CD4-positive, CD25-positive, alpha-beta regulatory T cell (primary cell): ENCODE results near the gene CITED1. TPM values are rescaled to one million over a fixed set of nuclear protein-coding genes. Genes with fewer than 3 reads are reported as not detected.

Experiments
- ATAC-seq, 2 donors: fragments of 150-1000 bp; cut with Tn5 transposase; one replicate each; pipeline ENCODE4 v1.10.0; 2021; ENCODE audit warnings: low read depth in 2 of 2, moderate number of reproducible peaks in 2 of 2, moderate library complexity in 1 of 2
- DNase-seq, 3 donors: peaks; one replicate each; pipeline versions ENCODE4 v3.0.0 to v3.0.0-alpha.2; 2012 to 2022; ENCODE audit warnings: mixed read lengths in 1 of 3
- H3K27ac ChIP-seq: one replicate; pipeline ENCODE4 v1.7.0; 2013; ENCODE audit warnings: mild to moderate bottlenecking, low read length; ENCODE audit not compliant: insufficient read depth, poor library complexity, severe bottlenecking
- H3K27me3 ChIP-seq: one replicate; pipeline ENCODE4 v1.7.0; 2013; ENCODE audit warnings: low read length; ENCODE audit not compliant: control insufficient read depth, insufficient read depth
- H3K36me3 ChIP-seq: one replicate; pipeline ENCODE4 v1.7.0; 2013; ENCODE audit warnings: mild to moderate bottlenecking, low read length, moderate library complexity; ENCODE audit not compliant: control insufficient read depth, insufficient read depth
- H3K4me1 ChIP-seq: 2 replicates; pipeline ENCODE4 v1.7.0; 2013; ENCODE audit warnings: mild to moderate bottlenecking, low read length; ENCODE audit not compliant: insufficient read depth, control insufficient read depth, poor library complexity, severe bottlenecking
- H3K4me3 ChIP-seq: one replicate; pipeline ENCODE4 v1.7.0; 2013; ENCODE audit warnings: low read depth, mild to moderate bottlenecking, low read length, moderate library complexity
- H3K9me3 ChIP-seq, 2 experiments: 1 replicate in 1 of 2; 2 replicates in 1 of 2; pipeline ENCODE4 v1.7.0; 2013; ENCODE audit warnings: low read length in 2 of 2, mild to moderate bottlenecking in 1 of 2, moderate library complexity in 1 of 2; ENCODE audit not compliant: control insufficient read depth in 2 of 2
- H3K27ac Mint-ChIP-seq, 3 donors: one replicate each; pipeline ENCODE4 v1.8.0; 2020 to 2022; ENCODE audit warnings: mild to moderate bottlenecking in 3 of 3, mixed read lengths in 3 of 3, moderate library complexity in 2 of 3
- H3K27me3 Mint-ChIP-seq: one replicate; pipeline ENCODE4 v1.8.0; 2022; ENCODE audit warnings: mild to moderate bottlenecking, mixed read lengths
- H3K36me3 Mint-ChIP-seq: one replicate; pipeline ENCODE4 v1.8.0; 2020; ENCODE audit warnings: mixed read lengths
- H3K4me1 Mint-ChIP-seq, 4 donors: one replicate each; pipeline ENCODE4 v1.8.0; 2020 to 2022; ENCODE audit warnings: mixed read lengths in 4 of 4, mild to moderate bottlenecking in 1 of 4
- H3K4me3 Mint-ChIP-seq, 4 donors: one replicate each; pipeline ENCODE4 v1.8.0; 2020 to 2022; ENCODE audit warnings: mild to moderate bottlenecking in 4 of 4, mixed read lengths in 4 of 4, moderate library complexity in 3 of 4
- H3K9me3 Mint-ChIP-seq, 7 donors: one replicate each; pipeline ENCODE4 v1.8.0; 2020 to 2022; ENCODE audit warnings: mixed read lengths in 7 of 7, mild to moderate bottlenecking in 3 of 7, moderate library complexity in 2 of 7
- polyA plus RNA-seq, 4 donors: library from polyadenylated mRNA; unstranded; fragments of 300-500 nt; fragmentation: Illumina TruSeq; gene quantifications; one replicate each; pipeline ENCODE4 v1.2.3, GENCODE V29; 2021
- total RNA-seq: library from RNA; stranded (reverse); gene quantifications from one replicate; pipeline ENCODE4 v1.2.3, GENCODE V29; 2022

The CITED1 gene
- total and polyA plus RNA-seq, 5 donors from 2014 or later = 1.4 TPM; not detected in 4

GRCh38 chrX:72313707-72314641 lies 8.3 kb upstream of the CITED1 start:
- H3K27me3 ChIP-seq = peaks cover 12% of the 10 kb centered on the region
- ATAC-seq = no peak
- no peak overlapping the region for H3K4me3 Mint-ChIP-seq
- no peaks in the 10 kb centered on the region for H3K36me3 ChIP-seq
- no peak for DNase-seq
- peaks cover 0 to 2% (median 0%) of the 10 kb centered on the region in 7 donors for H3K9me3 Mint-ChIP-seq
- peaks cover 0 to 4% (median 0%) of the 10 kb centered on the region in 4 donors for H3K4me1 Mint-ChIP-seq
- H3K27ac Mint-ChIP-seq = no peak overlapping the region
- no peak overlapping the region for H3K27ac ChIP-seq
- peaks cover 13% of the 10 kb centered on the region for H3K27me3 Mint-ChIP-seq
- no peaks in the 10 kb centered on the region for H3K9me3 ChIP-seq
- no peaks in the 10 kb centered on the region for H3K36me3 Mint-ChIP-seq
- peaks cover 3% of the 10 kb centered on the region for H3K4me1 ChIP-seq
- no peak overlapping the region for H3K4me3 ChIP-seq

GRCh38 chrX:72312311-72312940 lies 6.7 kb upstream of the CITED1 start:
- Histone ChIP-seq H3K27me3 (peaks cover 13% of the 10 kb centered on the region), H3K4me1 (peaks cover 18% of the 10 kb centered on the region), H3K9me3 (no peaks in the 10 kb centered on the region), H3K4me3 (no peak overlapping the region), H3K36me3 (no peaks in the 10 kb centered on the region), H3K27ac (no peak overlapping the region)
- H3K4me3 Mint-ChIP-seq = no peak overlapping the region
- ATAC-seq = no peak
- H3K36me3 Mint-ChIP-seq = no peaks in the 10 kb centered on the region
- H3K9me3 Mint-ChIP-seq = no peaks in the 10 kb centered on the region
- no peak for DNase-seq
- H3K27ac Mint-ChIP-seq = no peak overlapping the region
- peaks cover 2 to 18% (median 9%) of the 10 kb centered on the region in 4 donors for H3K4me1 Mint-ChIP-seq
- H3K27me3 Mint-ChIP-seq = peaks cover 28% of the 10 kb centered on the region

GRCh38 chrX:72309297-72310071 lies 3.8 kb upstream of the CITED1 start:
- no peaks in the 10 kb centered on the region for H3K36me3 Mint-ChIP-seq
- Histone ChIP-seq H3K27me3 (peaks cover 13% of the 10 kb centered on the region), H3K27ac (no peak overlapping the region), H3K4me3 (peak overlapping the region; percentile 7), H3K4me1 (peaks cover 37% of the 10 kb centered on the region), H3K36me3 (no peaks in the 10 kb centered on the region), H3K9me3 (no peaks in the 10 kb centered on the region)
- H3K27me3 Mint-ChIP-seq = peaks cover 48% of the 10 kb centered on the region
- no peak overlapping the region for H3K27ac Mint-ChIP-seq
- H3K4me3 Mint-ChIP-seq = peak overlapping the region in 3 of 4 donors; percentile 56 to 84 (median 81)
- no peak for ATAC-seq
- H3K9me3 Mint-ChIP-seq = no peaks in the 10 kb centered on the region
- H3K4me1 Mint-ChIP-seq = peaks cover 3 to 36% (median 10%) of the 10 kb centered on the region in 4 donors
- no peak for DNase-seq

DNA sequence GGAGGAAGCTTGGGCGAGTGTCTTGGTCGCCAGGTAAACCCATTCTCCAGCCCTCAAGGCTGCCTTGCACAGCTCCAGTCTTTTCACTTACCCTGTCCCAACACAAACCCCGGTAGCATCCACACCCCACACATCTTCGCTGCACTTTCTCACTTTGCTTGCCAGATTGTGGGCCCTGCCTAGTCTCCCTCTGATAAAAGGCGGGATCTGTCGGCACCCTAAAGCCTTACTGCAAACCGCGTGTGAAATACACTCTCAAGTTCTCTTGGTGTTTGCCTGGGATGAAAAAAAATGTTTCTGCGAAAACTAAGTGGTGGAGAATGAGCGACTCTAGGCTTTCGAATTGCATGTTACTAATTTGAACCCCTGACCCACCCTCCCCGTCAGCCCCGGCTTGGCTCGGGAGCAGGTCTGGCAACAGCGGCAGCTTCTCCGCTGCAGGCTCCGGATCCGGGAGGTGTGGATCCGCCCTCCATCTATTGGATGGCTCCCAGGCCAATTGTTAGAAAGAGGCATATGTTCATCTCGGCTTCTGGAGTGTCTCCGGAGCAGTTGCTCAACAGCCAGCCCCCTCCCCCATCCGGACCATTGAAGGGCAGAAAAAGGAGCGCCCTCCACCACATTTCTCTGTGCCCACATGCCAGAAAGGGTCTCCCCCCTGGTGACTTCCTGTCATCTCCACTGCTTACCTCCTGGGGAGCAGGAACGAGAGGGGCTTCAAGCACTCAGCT lies 3.0 kb upstream of the CITED1 start:
- H3K4me1 ChIP-seq = peaks cover 37% of the 10 kb centered on the region
- H3K27me3 Mint-ChIP-seq = peaks cover 56% of the 10 kb centered on the region

GRCh38 chrX:72308209-72308565 lies 2.5 kb upstream of the CITED1 start:
- ATAC-seq = no peak
- Mint-ChIP-seq H3K36me3 (no peaks in the 10 kb centered on the region), H3K27ac (no peak overlapping the region), H3K4me1 (peaks cover 4 to 40% (median 12%) of the 10 kb centered on the region in 4 donors), H3K27me3 (peaks cover 61% of the 10 kb centered on the region), H3K4me3 (peak overlapping the region; percentile 77 to 89 (median 82)), H3K9me3 (no peaks in the 10 kb centered on the region)
- no peak overlapping the region for H3K4me3 ChIP-seq
- H3K4me1 ChIP-seq = peaks cover 37% of the 10 kb centered on the region
- DNase-seq = no peak
- no peaks in the 10 kb centered on the region for H3K36me3 ChIP-seq
- H3K27ac ChIP-seq = no peak overlapping the region
- H3K27me3 ChIP-seq = peaks cover 13% of the 10 kb centered on the region
- H3K9me3 ChIP-seq = no peaks in the 10 kb centered on the region

More for the DNA sequence above, 3.0 kb upstream of the CITED1 start:
- Mint-ChIP-seq H3K9me3 (no peaks in the 10 kb centered on the region), H3K4me3 (peak overlapping the region; percentile 77 to 89 (median 82)), H3K36me3 (no peaks in the 10 kb centered on the region), H3K4me1 (peaks cover 4 to 40% (median 12%) of the 10 kb centered on the region in 4 donors), H3K27ac (no peak overlapping the region)
- Histone ChIP-seq H3K4me3 (peak overlapping the region; percentile 7), H3K27ac (no peak overlapping the region), H3K9me3 (no peaks in the 10 kb centered on the region), H3K36me3 (no peaks in the 10 kb centered on the region), H3K27me3 (peaks cover 13% of the 10 kb centered on the region)
- DNase-seq (peak in 1 of 3 donors; percentile 27), ATAC-seq (no peak)

DNA sequence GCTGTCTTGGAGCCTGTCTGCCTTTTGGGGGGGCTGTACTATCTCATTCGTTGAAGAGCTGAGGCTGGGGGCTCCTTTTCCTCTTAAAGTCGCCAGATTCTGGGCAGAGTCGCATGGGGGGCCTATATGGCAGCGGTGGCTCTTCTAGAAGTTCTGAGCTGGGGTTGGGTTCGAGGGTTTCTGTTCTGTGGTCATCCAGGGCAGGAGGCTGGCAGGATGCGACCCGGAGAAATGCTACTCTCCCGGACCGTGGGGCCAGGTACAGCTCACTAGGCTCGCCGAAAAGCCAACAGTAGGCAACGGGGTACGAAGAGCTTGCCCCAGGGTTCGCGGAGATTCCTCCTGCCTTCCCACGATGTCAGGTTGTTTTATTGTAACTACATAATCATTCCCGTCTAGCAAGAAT lies 1.9 kb upstream of the CITED1 start:
- Mint-ChIP-seq H3K9me3 (no peaks in the 10 kb centered on the region), H3K4me3 (peak overlapping the region; percentile 69 to 86 (median 85)), H3K36me3 (no peaks in the 10 kb centered on the region), H3K27ac (no peak overlapping the region), H3K4me1 (peaks cover 4 to 40% (median 12%) of the 10 kb centered on the region in 4 donors), H3K27me3 (peaks cover 61% of the 10 kb centered on the region)
- Histone ChIP-seq H3K9me3 (no peaks in the 10 kb centered on the region), H3K27me3 (peaks cover 15% of the 10 kb centered on the region), H3K4me1 (peaks cover 37% of the 10 kb centered on the region), H3K4me3 (peak overlapping the region; percentile 37), H3K36me3 (no peaks in the 10 kb centered on the region), H3K27ac (no peak overlapping the region)
- no peak for ATAC-seq
- no peak for DNase-seq
